K562 (cell line): Measurements from ENCODE around the gene CEP76. TPM values are rescaled to one million over a fixed set of nuclear protein-coding genes. Genes with fewer than 3 reads are reported as not detected.

Experiments used
- FOXJ3 ChIP-seq: sonication (generic); formaldehyde crosslinking; IDR thresholded peaks from 2 replicates; pipeline ENCODE4 v1.4.0; 2020; ENCODE audit warnings: mild to moderate bottlenecking, missing genetic modification reagents
- HOXB6 ChIP-seq: fragments of 250-450 bp; sonication (Bioruptor Pico); IDR thresholded peaks from 2 replicates; pipeline ENCODE4 v1.5.1; 2022; ENCODE audit warnings: mild to moderate bottlenecking, borderline replicate concordance
- MAFG ChIP-seq: fragments of 450-650 bp; conservative IDR thresholded peaks from 2 replicates; pipeline ENCODE4 v1.6.1; 2016; ENCODE audit warnings: missing genetic modification characterization, missing compliant biosample characterization
- NCOR1 ChIP-seq: fragments of 450-650 bp; IDR thresholded peaks from 2 replicates; pipeline ENCODE4 v1.6.1; 2016; ENCODE audit warnings: mild to moderate bottlenecking, moderate library complexity
- NR2C2 ChIP-seq, 2 experiments: fragments of 200-800 bp in 1 of 2; sonication (Bioruptor generic) in 1 of 2; sonication (generic) in 1 of 2; formaldehyde crosslinking in 1 of 2; IDR thresholded peaks; 2 replicates each; pipeline versions ENCODE4 v1.6.1 to v1.8.0; 2016 to 2022; ENCODE audit warnings: mild to moderate bottlenecking in 1 of 2, missing compliant biosample characterization in 1 of 2, missing genetic modification characterization in 1 of 2, missing genetic modification reagents in 1 of 2
- POLR2A ChIP-seq: fragments of 450-650 bp; conservative IDR thresholded peaks from 2 replicates; pipeline ENCODE4 v1.6.1; 2016
- SAFB ChIP-seq: fragments of 200-400 bp; formaldehyde crosslinking; IDR thresholded peaks from 2 replicates; pipeline ENCODE4 v1.6.1; 2017; ENCODE audit warnings: low read depth, low read length, borderline replicate concordance
- SMARCA4 ChIP-seq: fragments of 450-650 bp; IDR thresholded peaks from 2 replicates; pipeline ENCODE4 v1.6.1; 2016
- SNRNP70 ChIP-seq: fragments of 200-400 bp; formaldehyde crosslinking; optimal IDR thresholded peaks from 2 replicates; pipeline ENCODE3; 2017; ENCODE audit warnings: low read depth, low read length
- U2AF2 ChIP-seq: fragments of 200-400 bp; formaldehyde crosslinking; optimal IDR thresholded peaks from 2 replicates; pipeline ENCODE3; 2017; ENCODE audit warnings: low read depth, mild to moderate bottlenecking, low read length
- ZKSCAN8 ChIP-seq: fragments of 200-800 bp; sonication (Bioruptor generic); IDR thresholded peaks from 2 replicates; pipeline ENCODE4 v1.6.1; 2016; ENCODE audit warnings: missing genetic modification characterization, missing compliant biosample characterization
- ZNF311 ChIP-seq: fragments of 250-450 bp; sonication (Bioruptor Pico); IDR thresholded peaks from 2 replicates; pipeline ENCODE4 v1.4.0; 2020; ENCODE audit warnings: mild to moderate bottlenecking, moderate library complexity
- polyA plus RNA-seq, 8 experiments: library from polyadenylated mRNA; depleted of rRNA in 4 of 8; stranded (reverse) in 5 of 8; unstranded in 3 of 8; fragments of >200 nt; fragmentation: Nextera tagmentation in 2 of 8; fragmentation: Illumina TruSeq in 1 of 8; extraction: Ambion mirVana in 2 of 8; extraction: Trizol in 1 of 8; gene quantifications; 2 replicates each; pipeline versions ENCODE4 v1.2.1 to v1.2.3, GENCODE V29; 2011 to 2014; ENCODE audit warnings: inconsistent platforms in 1 of 8, missing spikeins in 1 of 8
- total RNA-seq, 7 experiments: library from RNA; depleted of rRNA in 6 of 7; stranded (reverse); fragments of >200 nt in 6 of 7; fragmentation: Illumina TruSeq in 2 of 7; extraction: Trizol in 2 of 7; gene quantifications; 2 replicates each; pipeline versions ENCODE4 v1.2.1 to v1.2.3, GENCODE V29; 2011 to 2021; ENCODE audit warnings: low replicate concordance in 1 of 7
- TF ChIP-seq, protein P1 (sequence below), 2 experiments: fragments of 250-450 bp in 1 of 2; fragments of 450-650 bp in 1 of 2; sonication (Bioruptor Pico) in 1 of 2; IDR thresholded peaks; 2 replicates each; pipeline versions ENCODE4 v1.6.1 to v1.8.0; 2016 to 2021; ENCODE audit warnings: mild to moderate bottlenecking in 2 of 2, moderate library complexity in 2 of 2, missing compliant biosample characterization in 1 of 2, missing genetic modification characterization in 1 of 2
- TF ChIP-seq, protein P2 (sequence below): fragments of 150-350 bp; IDR thresholded peaks from 2 replicates; pipeline ENCODE4 v1.6.1; 2014; ENCODE audit warnings: low read depth, mild to moderate bottlenecking, low read length, borderline replicate concordance
- TF ChIP-seq, protein P3 (sequence below), 2 experiments: IDR thresholded peaks; 2 replicates each; pipeline ENCODE4 v1.6.1; 2011; ENCODE audit warnings: borderline replicate concordance in 1 of 2, control low read depth in 1 of 2, low read depth in 1 of 2, low read length in 1 of 2, mild to moderate bottlenecking in 1 of 2, mixed read lengths in 1 of 2, moderate library complexity in 1 of 2; ENCODE audit not compliant: insufficient read depth in 1 of 2, insufficient read length in 1 of 2, poor library complexity in 1 of 2, severe bottlenecking in 1 of 2; ENCODE audit errors: extremely low read depth in 1 of 2
- TF ChIP-seq, protein P4 (sequence below): fragments of 250-450 bp; sonication (Bioruptor Pico); IDR thresholded peaks from 2 replicates; pipeline ENCODE4 v1.4.0; 2020; ENCODE audit warnings: mild to moderate bottlenecking, moderate library complexity
- TF ChIP-seq, protein P5 (sequence below): IDR thresholded peaks from 2 replicates; pipeline ENCODE4 v1.6.1; 2014; ENCODE audit warnings: antibody characterized with exemption

Gene CEP76
- total and polyA plus RNA-seq, 9 of the 15 experiments (the other 6 are each of a cell fraction or from before 2014, with no cell fraction given): 5.3 to 27.3 (median 19.3) TPM

DNA sequence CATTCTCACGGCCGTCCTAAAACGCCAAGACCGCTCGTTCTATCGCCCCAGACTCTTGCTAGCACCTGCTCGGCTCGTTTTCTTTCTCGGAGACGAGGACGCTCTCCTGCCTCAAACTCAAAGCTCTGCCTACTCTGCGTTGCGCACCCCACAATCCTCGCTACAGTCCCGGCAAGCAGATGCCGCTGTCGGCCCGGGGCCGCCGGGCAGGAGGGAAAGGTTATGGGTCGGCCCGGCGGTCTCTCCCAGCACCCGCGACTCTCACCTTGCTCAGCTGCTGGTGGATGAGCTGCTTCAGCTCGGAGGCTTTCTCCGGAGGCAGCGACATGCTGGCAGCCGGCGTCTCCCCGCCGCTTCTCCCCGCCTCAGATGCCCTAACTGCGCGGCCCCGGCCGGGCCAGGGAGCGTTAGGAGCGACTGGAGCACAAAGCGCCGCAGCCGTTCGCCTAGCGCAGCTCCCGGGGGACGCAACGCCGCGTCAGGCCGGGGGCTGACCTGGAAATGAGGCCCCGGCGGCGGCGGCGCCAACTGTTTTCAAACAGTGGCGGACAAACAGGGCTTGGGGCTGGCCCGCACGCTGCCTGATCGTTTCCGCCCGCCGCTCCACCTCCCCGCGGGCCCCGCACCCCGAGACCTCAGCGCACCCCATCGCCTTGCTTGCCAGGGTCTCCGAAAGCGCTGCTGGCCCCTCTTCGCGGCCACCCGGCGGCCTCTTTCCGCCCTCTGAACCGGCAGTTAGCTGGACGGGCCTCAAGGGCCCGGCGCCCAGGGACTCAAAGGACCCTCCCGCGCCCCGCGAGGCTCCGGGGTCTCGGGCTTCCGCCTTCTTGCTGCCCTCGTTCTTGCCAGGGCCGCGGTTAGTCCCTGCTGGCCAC lies at the start of gene CEP76, which contains the start of gene PSMG2 (continued):
- TF ChIP-seq, protein P1, sequence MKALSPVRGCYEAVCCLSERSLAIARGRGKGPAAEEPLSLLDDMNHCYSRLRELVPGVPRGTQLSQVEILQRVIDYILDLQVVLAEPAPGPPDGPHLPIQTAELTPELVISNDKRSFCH (CRISPR knock-in tag; IDR thresholded peaks at IDR 0.05): no peak
- TF ChIP-seq, protein P1 (tag; IDR thresholded peaks at IDR 0.05): no peak
- TF ChIP-seq ZKSCAN8 (peak; percentile 99), SNRNP70 (no peak), SMARCA4 (0 out of 2 replicates have a peak, but pooled peaks have one; percentile 11), ZNF311 (no peak), SAFB (no peak), U2AF2 (no peak), FOXJ3 (CRISPR knock-in tag) (no peak), POLR2A (peak; percentile 94), NR2C2 (CRISPR knock-in tag; IDR thresholded peaks at IDR 0.05) (peak; percentile 43), NR2C2 (tag; IDR thresholded peaks at IDR 0.05) (peak; percentile 86), NCOR1 (peak; percentile 31; the same call in 1 of the 2 replicates), HOXB6 (CRISPR knock-in tag) (no peak), MAFG (tag) (no peak)
- TF ChIP-seq, protein P2, sequence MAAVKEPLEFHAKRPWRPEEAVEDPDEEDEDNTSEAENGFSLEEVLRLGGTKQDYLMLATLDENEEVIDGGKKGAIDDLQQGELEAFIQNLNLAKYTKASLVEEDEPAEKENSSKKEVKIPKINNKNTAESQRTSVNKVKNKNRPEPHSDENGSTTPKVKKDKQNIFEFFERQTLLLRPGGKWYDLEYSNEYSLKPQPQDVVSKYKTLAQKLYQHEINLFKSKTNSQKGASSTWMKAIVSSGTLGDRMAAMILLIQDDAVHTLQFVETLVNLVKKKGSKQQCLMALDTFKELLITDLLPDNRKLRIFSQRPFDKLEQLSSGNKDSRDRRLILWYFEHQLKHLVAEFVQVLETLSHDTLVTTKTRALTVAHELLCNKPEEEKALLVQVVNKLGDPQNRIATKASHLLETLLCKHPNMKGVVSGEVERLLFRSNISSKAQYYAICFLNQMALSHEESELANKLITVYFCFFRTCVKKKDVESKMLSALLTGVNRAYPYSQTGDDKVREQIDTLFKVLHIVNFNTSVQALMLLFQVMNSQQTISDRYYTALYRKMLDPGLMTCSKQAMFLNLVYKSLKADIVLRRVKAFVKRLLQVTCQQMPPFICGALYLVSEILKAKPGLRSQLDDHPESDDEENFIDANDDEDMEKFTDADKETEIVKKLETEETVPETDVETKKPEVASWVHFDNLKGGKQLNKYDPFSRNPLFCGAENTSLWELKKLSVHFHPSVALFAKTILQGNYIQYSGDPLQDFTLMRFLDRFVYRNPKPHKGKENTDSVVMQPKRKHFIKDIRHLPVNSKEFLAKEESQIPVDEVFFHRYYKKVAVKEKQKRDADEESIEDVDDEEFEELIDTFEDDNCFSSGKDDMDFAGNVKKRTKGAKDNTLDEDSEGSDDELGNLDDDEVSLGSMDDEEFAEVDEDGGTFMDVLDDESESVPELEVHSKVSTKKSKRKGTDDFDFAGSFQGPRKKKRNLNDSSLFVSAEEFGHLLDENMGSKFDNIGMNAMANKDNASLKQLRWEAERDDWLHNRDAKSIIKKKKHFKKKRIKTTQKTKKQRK: no peak
- TF ChIP-seq, protein P3, sequence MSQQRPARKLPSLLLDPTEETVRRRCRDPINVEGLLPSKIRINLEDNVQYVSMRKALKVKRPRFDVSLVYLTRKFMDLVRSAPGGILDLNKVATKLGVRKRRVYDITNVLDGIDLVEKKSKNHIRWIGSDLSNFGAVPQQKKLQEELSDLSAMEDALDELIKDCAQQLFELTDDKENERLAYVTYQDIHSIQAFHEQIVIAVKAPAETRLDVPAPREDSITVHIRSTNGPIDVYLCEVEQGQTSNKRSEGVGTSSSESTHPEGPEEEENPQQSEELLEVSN (IDR thresholded peaks at IDR 0.05; ENCODE audit: borderline replicate concordance in 1 of 2, extremely low read depth in 1 of 2, insufficient read depth in 1 of 2, insufficient read length in 1 of 2, low read depth in 1 of 2, low read length in 1 of 2, poor library complexity in 1 of 2, severe bottlenecking in 1 of 2): peak; percentile 23 to 24
- TF ChIP-seq, protein P4, sequence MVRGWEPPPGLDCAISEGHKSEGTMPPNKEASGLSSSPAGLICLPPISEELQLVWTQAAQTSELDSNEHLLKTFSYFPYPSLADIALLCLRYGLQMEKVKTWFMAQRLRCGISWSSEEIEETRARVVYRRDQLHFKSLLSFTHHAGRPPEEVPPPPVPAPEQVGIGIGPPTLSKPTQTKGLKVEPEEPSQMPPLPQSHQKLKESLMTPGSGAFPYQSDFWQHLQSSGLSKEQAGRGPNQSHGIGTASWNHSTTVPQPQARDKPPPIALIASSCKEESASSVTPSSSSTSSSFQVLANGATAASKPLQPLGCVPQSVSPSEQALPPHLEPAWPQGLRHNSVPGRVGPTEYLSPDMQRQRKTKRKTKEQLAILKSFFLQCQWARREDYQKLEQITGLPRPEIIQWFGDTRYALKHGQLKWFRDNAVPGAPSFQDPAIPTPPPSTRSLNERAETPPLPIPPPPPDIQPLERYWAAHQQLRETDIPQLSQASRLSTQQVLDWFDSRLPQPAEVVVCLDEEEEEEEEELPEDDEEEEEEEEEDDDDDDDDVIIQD: no peak
- TF ChIP-seq, protein P5, sequence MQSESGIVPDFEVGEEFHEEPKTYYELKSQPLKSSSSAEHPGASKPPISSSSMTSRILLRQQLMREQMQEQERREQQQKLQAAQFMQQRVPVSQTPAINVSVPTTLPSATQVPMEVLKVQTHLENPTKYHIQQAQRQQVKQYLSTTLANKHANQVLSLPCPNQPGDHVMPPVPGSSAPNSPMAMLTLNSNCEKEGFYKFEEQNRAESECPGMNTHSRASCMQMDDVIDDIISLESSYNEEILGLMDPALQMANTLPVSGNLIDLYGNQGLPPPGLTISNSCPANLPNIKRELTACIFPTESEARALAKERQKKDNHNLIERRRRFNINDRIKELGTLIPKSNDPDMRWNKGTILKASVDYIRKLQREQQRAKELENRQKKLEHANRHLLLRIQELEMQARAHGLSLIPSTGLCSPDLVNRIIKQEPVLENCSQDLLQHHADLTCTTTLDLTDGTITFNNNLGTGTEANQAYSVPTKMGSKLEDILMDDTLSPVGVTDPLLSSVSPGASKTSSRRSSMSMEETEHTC: no peak
